OCI-LY3 (cell line): ENCODE results near the gene GABARAP.

Source experiments
- CTCF ChIP-seq: fragments of 200-600, 300-600 bp; sonication (generic); IDR thresholded peaks from 2 replicates; pipeline ENCODE4 v1.5.1; 2014; ENCODE audit warnings: antibody characterized with exemption, low read length, low read depth
- EZH2phosphoT487 ChIP-seq: fragments of 200-600 bp; shearing (Covaris generic); IDR thresholded peaks from 2 replicates; pipeline ENCODE4 v1.6.1; 2018; ENCODE audit warnings: antibody characterized with exemption, mixed run types, low read depth

DNA sequence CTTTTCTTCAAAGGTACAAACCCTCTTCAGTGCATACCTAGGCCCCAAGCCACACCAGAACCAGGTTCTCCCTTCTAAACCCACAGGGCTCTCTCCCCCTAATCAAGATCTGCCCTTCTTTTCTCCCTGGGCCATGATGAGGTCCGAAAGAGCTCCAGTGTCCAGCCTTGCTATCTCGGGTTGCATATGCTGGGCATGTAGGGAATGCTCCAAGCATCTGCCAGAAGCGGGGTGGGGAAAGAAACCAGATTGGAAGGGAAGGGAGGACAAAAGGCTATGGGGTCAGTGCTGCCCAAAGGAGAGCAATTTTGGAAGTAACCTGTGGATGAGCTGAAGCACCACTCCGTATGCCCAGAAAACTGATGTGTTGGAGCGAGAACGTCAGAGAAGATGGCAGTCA lies 7.0 kb upstream of the GABARAP start:
- TF ChIP-seq CTCF (no peak), EZH2phosphoT487 (no peak)
